IMR-90 (cell line): ENCODE data around the gene MAP7D1. TPM values are rescaled to one million over a fixed set of nuclear protein-coding genes. Genes with fewer than 3 reads are reported as not detected.

Experiments
- ATAC-seq: fragments of 200-7000 bp; cut with Tn5 transposase; 2 replicates; pipeline ENCODE4 v1.9.1; 2020; ENCODE audit warnings: low read depth, mild to moderate bottlenecking, moderate library complexity
- BruUV-seq: library from RNA; stranded (reverse); fragments of 400-500 nt; replicated peaks from 2 replicates; lab custom pipeline; 2021; lab: Mats Ljungman, UMichigan
- CTCF ChIA-PET: fragments of 300-600 bp; formaldehyde crosslinking; extraction: SDS; loops from one replicate; lab custom pipeline; 2021; ENCODE audit warnings: antibody characterized with exemption; lab: Yijun Ruan, JAX
- POLR2A ChIA-PET: fragments of 300-600 bp; sonication (Branson Sonifier 250); formaldehyde crosslinking; loops from one replicate; lab custom pipeline; 2022; ENCODE audit warnings: antibody characterized with exemption; ENCODE audit not compliant: unreplicated experiment; lab: Charles Lee
- DNase-seq: peaks from one replicate; pipeline ENCODE4 v3.0.0; 2013
- H2AFZ ChIP-seq: replicated peaks from 2 replicates; pipeline ENCODE3; 2013; ENCODE audit warnings: low read length, mild to moderate bottlenecking; ENCODE audit not compliant: poor library complexity
- H2AK5ac ChIP-seq: 2 replicates; pipeline ENCODE4 v1.6.1; 2013; ENCODE audit warnings: low read depth, low read length, inconsistent platforms
- H2AK9ac ChIP-seq: replicated peaks from 2 replicates; pipeline ENCODE3; 2013; ENCODE audit warnings: mild to moderate bottlenecking, low read depth, low read length, moderate library complexity; ENCODE audit not compliant: poor library complexity
- H2BK120ac ChIP-seq: 2 replicates; pipeline ENCODE4 v1.6.1; 2013; ENCODE audit warnings: low read depth, low read length, inconsistent platforms
- H2BK15ac ChIP-seq: 3 replicates; pipeline ENCODE4 v1.6.1; 2013; ENCODE audit warnings: low read depth, low read length, inconsistent platforms
- H2BK20ac ChIP-seq: 2 replicates; pipeline ENCODE4 v1.6.1; 2013; ENCODE audit warnings: low read depth, mild to moderate bottlenecking, inconsistent platforms, low read length, moderate library complexity
- H2BK5ac ChIP-seq: 2 replicates; pipeline ENCODE4 v1.6.1; 2013; ENCODE audit warnings: mild to moderate bottlenecking, low read depth, low read length, inconsistent platforms; ENCODE audit not compliant: poor library complexity, severe bottlenecking
- H3K14ac ChIP-seq: replicated peaks from 2 replicates; pipeline ENCODE4 v1.6.1; 2013; ENCODE audit warnings: low read depth, low read length, inconsistent platforms
- H3K18ac ChIP-seq: 2 replicates; pipeline ENCODE4 v1.6.1; 2013; ENCODE audit warnings: low read depth, low read length, control low read depth
- H3K23ac ChIP-seq: 2 replicates; pipeline ENCODE4 v1.6.1; 2013; ENCODE audit warnings: low read depth, low read length, inconsistent platforms
- H3K27ac ChIP-seq: 2 replicates; pipeline ENCODE4 v1.5.1; 2013; ENCODE audit warnings: mild to moderate bottlenecking, control low read depth, low read length; ENCODE audit not compliant: insufficient read depth
- H3K27me3 ChIP-seq: 2 replicates; pipeline ENCODE4 v1.6.1; 2013; ENCODE audit warnings: low read length; ENCODE audit not compliant: control insufficient read depth, insufficient read depth
- H3K36me3 ChIP-seq: 2 replicates; pipeline ENCODE4 v1.6.1; 2013; ENCODE audit warnings: low read length, mixed read lengths; ENCODE audit not compliant: control insufficient read depth, insufficient read depth
- H3K4ac ChIP-seq: 2 replicates; pipeline ENCODE4 v1.6.1; 2013; ENCODE audit warnings: low read depth, low read length, inconsistent platforms
- H3K4me1 ChIP-seq: 2 replicates; pipeline ENCODE4 v1.6.1; 2013; ENCODE audit warnings: low read length, mixed read lengths; ENCODE audit not compliant: control insufficient read depth, insufficient read depth
- H3K4me2 ChIP-seq: 2 replicates; pipeline ENCODE4 v1.6.1; 2013; ENCODE audit warnings: low read depth, mild to moderate bottlenecking, control low read depth, low read length, moderate library complexity
- H3K4me3 ChIP-seq: 2 replicates; pipeline ENCODE4 v1.5.1; 2013; ENCODE audit warnings: low read depth, mild to moderate bottlenecking, control low read depth, low read length, moderate library complexity; ENCODE audit not compliant: insufficient read depth
- H3K56ac ChIP-seq: 2 replicates; pipeline ENCODE4 v1.6.1; 2013; ENCODE audit warnings: low read length, inconsistent platforms; ENCODE audit not compliant: insufficient read depth; ENCODE audit errors: extremely low read depth
- H3K79me1 ChIP-seq, 2 experiments: 2 replicates each; pipeline ENCODE4 v1.6.1; 2013; ENCODE audit warnings: low read length in 2 of 2, inconsistent platforms in 1 of 2, low read depth in 1 of 2
- H3K9ac ChIP-seq: 2 replicates; pipeline ENCODE4 v1.6.1; 2013; ENCODE audit warnings: low read depth, low read length, control low read depth
- H3K9me1 ChIP-seq: 2 replicates; pipeline ENCODE4 v1.6.1; 2013; ENCODE audit warnings: low read length, inconsistent platforms; ENCODE audit not compliant: insufficient read depth
- H3K9me3 ChIP-seq: 2 replicates; pipeline ENCODE4 v1.6.1; 2013; ENCODE audit warnings: low read length; ENCODE audit not compliant: control insufficient read depth, insufficient read depth
- H4K20me1 ChIP-seq: 2 replicates; pipeline ENCODE4 v1.6.1; 2013; ENCODE audit warnings: low read length, inconsistent platforms; ENCODE audit not compliant: insufficient read depth
- H4K5ac ChIP-seq: 2 replicates; pipeline ENCODE4 v1.6.1; 2013; ENCODE audit warnings: mild to moderate bottlenecking, low read depth, low read length, control low read depth
- H4K8ac ChIP-seq, 2 experiments: 2 replicates each; pipeline ENCODE4 v1.6.1; 2013; ENCODE audit warnings: low read depth in 2 of 2, low read length in 2 of 2, control low read depth in 1 of 2, inconsistent platforms in 1 of 2
- H4K91ac ChIP-seq: 2 replicates; pipeline ENCODE4 v1.6.1; 2013; ENCODE audit warnings: low read depth, low read length, inconsistent platforms; ENCODE audit not compliant: insufficient read depth
- FOS ChIP-seq: fragments of 150-350 bp; IDR thresholded peaks from 2 replicates; pipeline ENCODE4 v1.6.1; 2016; ENCODE audit warnings: low read depth, low read length
- MAFK ChIP-seq: IDR thresholded peaks from 2 replicates; pipeline ENCODE4 v1.6.1; 2012; ENCODE audit warnings: low read depth, low read length, improper control_type of control experiment
- WGBS, 2 experiments: methylation state at CpG; one replicate each; pipeline versions ENCODE4 v1.1.5 to v1.1.7; 2013; ENCODE audit warnings: missing lambda C conversion rate in 2 of 2; ENCODE audit not compliant: insufficient read length in 1 of 2; ENCODE audit errors: extremely low coverage in 2 of 2; 5-methylcytosine and 5-hydroxymethylcytosine counted together
- dilution Hi-C: fragments of 300-500 bp; cut with HindIII; formaldehyde crosslinking; loops from one replicate; pipeline ENCODE4 v1.14.3; 2018; ENCODE audit warnings: low sequenced_read_pairs; ENCODE audit not compliant: unreplicated experiment
- in situ Hi-C: fragments of 300-500 bp; cut with MboI; formaldehyde crosslinking; loops from 3 replicates; pipeline ENCODE4 v1.14.3; 2019; ENCODE audit warnings: low sequenced_read_pairs, inconsistent platforms, mixed read lengths
- intact Hi-C: fragments of 100-400 bp; cut with micrococcal nuclease; formaldehyde crosslinking; loops from 2 replicates; pipeline ENCODE4 v1.10.0; 2022
- polyA plus RNA-seq, 3 experiments: library from polyadenylated mRNA; depleted of rRNA; stranded (reverse); fragments of >200 nt; gene quantifications; 2 replicates each; pipeline ENCODE4 v1.2.3, GENCODE V29; 2012; ENCODE audit warnings: low replicate concordance in 1 of 3
- total RNA-seq: library from RNA; depleted of rRNA; stranded (reverse); fragments of >200 nt; gene quantifications from 2 replicates; pipeline ENCODE4 v1.2.3, GENCODE V29; 2012

MAP7D1 gene
- total and polyA plus RNA-seq, 2 of the 4 experiments (the other 2 are of a cell fraction), result 32.3 to 81.9 TPM

DNA sequence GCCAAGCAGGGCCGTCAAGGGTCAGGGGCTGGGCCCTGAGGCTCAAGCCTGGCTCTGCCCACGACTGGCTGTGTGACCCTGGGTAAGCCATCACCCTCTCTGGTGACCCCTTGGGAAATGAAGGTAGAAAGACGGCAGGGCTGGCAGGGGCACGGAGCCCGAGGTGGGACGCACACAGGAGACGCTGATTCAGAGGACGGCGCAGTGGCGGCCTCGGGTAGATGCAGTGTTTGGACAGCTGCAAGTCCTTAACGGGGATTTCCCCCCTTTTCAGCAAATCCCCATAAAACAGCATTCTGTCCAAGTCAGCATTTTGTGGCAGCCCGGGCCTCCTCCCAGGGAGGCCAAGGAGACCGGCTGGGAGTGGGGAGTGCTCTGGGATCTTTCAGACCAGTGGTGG, 47.6 kb upstream of the MAP7D1 start:
- peak overlapping the region; percentile 8 for H2AFZ ChIP-seq
- 95% methylated on average over 4 of the region's 14 CpGs; no CpG with 5 or more reads in 1 of the 2 experiments for WGBS, 2 experiments
- ATAC-seq (no peak), DNase-seq (no peak)
- H3K56ac ChIP-seq, result no peak overlapping the region
- H3K14ac ChIP-seq, result no peak overlapping the region
- H2BK5ac ChIP-seq, result no peak overlapping the region
- no peak overlapping the region for H3K18ac ChIP-seq
- H3K36me3 ChIP-seq, result no peaks in the 10 kb centered on the region
- no TSS peak for BruUV-seq
- H2BK15ac ChIP-seq, result no peak overlapping the region
- H3K9me1 ChIP-seq, result peaks cover 10% of the 10 kb centered on the region
- H3K9me3 ChIP-seq, result no peaks in the 10 kb centered on the region
- H2AK9ac ChIP-seq, result peak overlapping the region; percentile 45
- H3K4me1 ChIP-seq, result peaks cover 2% of the 10 kb centered on the region
- 0 out of 2 replicates have a peak overlapping the region, but pooled peaks have one; percentile 83 for H2BK20ac ChIP-seq
- TF ChIP-seq MAFK, result peak; percentile 51; the same call in 1 of the 2 replicates
- no peak for TF ChIP-seq FOS
- H3K4me2 ChIP-seq, result no peak overlapping the region
- in situ Hi-C loops, result loop anchor here (5.0 to 25.0 kb wide), 2 partner anchors 179 to 304 kb away; no protein-coding TSS in a partner anchor
- intact Hi-C loops, result loop anchor here (10.0 kb wide), 1 partner anchor 106 kb away; no protein-coding TSS in a partner anchor
- dilution Hi-C loops, result no loop called here
- 0 out of 2 replicates have a peak overlapping the region, but pooled peaks have one; percentile 3 for H3K4ac ChIP-seq
- ChIA-PET CTCF (no interaction called here), POLR2A (no interaction called here)
- no peaks in the 10 kb centered on the region for H3K79me1 ChIP-seq
- H2BK120ac ChIP-seq, result peak overlapping the region; percentile 22; the same call in 1 of the 2 replicates
- no peak overlapping the region for H3K23ac ChIP-seq
- no peak overlapping the region for H4K5ac ChIP-seq
- H2AK5ac ChIP-seq, result peak overlapping the region; percentile 43; the same call in 1 of the 2 replicates
- H3K4me3 ChIP-seq, result no peak overlapping the region
- no peak overlapping the region for H3K9ac ChIP-seq
- no peak overlapping the region; the same call in 1 of the 2 replicates for H4K91ac ChIP-seq
- H4K20me1 ChIP-seq, result no peaks in the 10 kb centered on the region
- no peak overlapping the region for H3K27ac ChIP-seq
- no peak overlapping the region for H4K8ac ChIP-seq
- no peaks in the 10 kb centered on the region for H3K27me3 ChIP-seq
